Left ventricle myocardium inferior (tissue), 1 donor: ENCODE results near the gene RARB. TPM values are rescaled to one million over a fixed set of nuclear protein-coding genes. Genes with fewer than 3 reads are reported as not detected.
A peak's percentile ranks its signal among the peaks of the same experiment; 100 is the strongest.

Experiments
- DNase-seq: peaks from one replicate; pipeline ENCODE4 v3.0.0-alpha.2; 2020
- H3K27ac ChIP-seq: fragments of 200-600 bp; replicated peaks from 2 replicates; pipeline ENCODE4 v1.8.0; 2021
- H3K27me3 ChIP-seq: fragments of 200-600 bp; 2 replicates; pipeline ENCODE4 v1.8.0; 2021; ENCODE audit warnings: low read depth
- H3K36me3 ChIP-seq: fragments of 200-600 bp; 2 replicates; pipeline ENCODE4 v1.8.0; 2021
- H3K4me1 ChIP-seq: fragments of 200-600 bp; 2 replicates; pipeline ENCODE4 v1.8.0; 2021
- H3K4me3 ChIP-seq: fragments of 200-600 bp; 2 replicates; pipeline ENCODE4 v1.8.0; 2021; ENCODE audit warnings: mild to moderate bottlenecking, moderate library complexity
- H3K9me3 ChIP-seq: fragments of 200-600 bp; replicated peaks from 2 replicates; pipeline ENCODE4 v1.8.0; 2021
- CTCF ChIP-seq: fragments of 200-600 bp; IDR thresholded peaks from 2 replicates; pipeline ENCODE4 v1.8.0; 2021; ENCODE audit warnings: antibody characterized with exemption, mild to moderate bottlenecking, borderline replicate concordance
- intact Hi-C: fragments of 100-400 bp; cut with micrococcal nuclease; formaldehyde crosslinking; loops from one replicate; pipeline ENCODE4 v1.11.0; 2022
- total RNA-seq: library from RNA; stranded (reverse); fragmentation: NEBNext Ultra II Directional; extraction: Animal tissue kit (Norgen Biotek cat#: 25700); gene quantifications from one replicate; pipeline ENCODE4 v1.2.1, GENCODE V29; 2021
- donor health status: DM: no; HTN: yes; CAD: no; lungs with severe emphysema.

RARB gene
- total RNA-seq, 1 donor from 2014 or later = 15.6 TPM

GRCh38 chr3:25385807-25386460 lies 42.1 kb upstream of the RARB start:
- intact Hi-C loops = no loop called here
- Histone ChIP-seq H3K9me3 (peaks cover under 1% of the 10 kb centered on the region), H3K27me3 (no peaks in the 10 kb centered on the region), H3K27ac (peak overlapping the region; percentile 72), H3K4me1 (peaks cover 23% of the 10 kb centered on the region), H3K36me3 (no peaks in the 10 kb centered on the region), H3K4me3 (peak overlapping the region; percentile 25)
- no peak for TF ChIP-seq CTCF
- DNase-seq = no peak

- no peak for DNase-seq
- peaks cover 20% of the 10 kb centered on the region for H3K4me1 ChIP-seq
- no peak for TF ChIP-seq CTCF
- intact Hi-C loops = no loop called here
- no peak overlapping the region for H3K4me3 ChIP-seq
- peak overlapping the region; percentile 72 for H3K27ac ChIP-seq
- no peaks in the 10 kb centered on the region for H3K36me3 ChIP-seq
- peaks cover 9% of the 10 kb centered on the region for H3K9me3 ChIP-seq
- no peaks in the 10 kb centered on the region for H3K27me3 ChIP-seq
These were observed 41.3 kb upstream of the RARB start for GRCh38 chr3:25386686-25387255.

- Histone ChIP-seq H3K4me3 (no peak overlapping the region), H3K9me3 (peaks cover 21% of the 10 kb centered on the region), H3K27ac (no peak overlapping the region), H3K4me1 (peaks cover 14% of the 10 kb centered on the region), H3K27me3 (no peaks in the 10 kb centered on the region), H3K36me3 (no peaks in the 10 kb centered on the region)
- no peak for TF ChIP-seq CTCF
- intact Hi-C loops = no loop called here
- DNase-seq = no peak
These were observed 37.5 kb upstream of the RARB start for GRCh38 chr3:25390605-25391004.

GRCh38 chr3:25396251-25396650 lies 31.8 kb upstream of the RARB start:
- intact Hi-C loops = no loop called here
- H3K9me3 ChIP-seq = peaks cover 17% of the 10 kb centered on the region
- no peak for DNase-seq
- H3K36me3 ChIP-seq = no peaks in the 10 kb centered on the region
- TF ChIP-seq CTCF = no peak
- no peak overlapping the region for H3K27ac ChIP-seq
- no peaks in the 10 kb centered on the region for H3K4me1 ChIP-seq
- H3K4me3 ChIP-seq = no peak overlapping the region
- H3K27me3 ChIP-seq = no peaks in the 10 kb centered on the region

GRCh38 chr3:25396686-25397085 lies 31.4 kb upstream of the RARB start:
- intact Hi-C loops = no loop called here
- no peaks in the 10 kb centered on the region for H3K4me1 ChIP-seq
- no peak overlapping the region for H3K27ac ChIP-seq
- H3K27me3 ChIP-seq = no peaks in the 10 kb centered on the region
- DNase-seq = no peak
- TF ChIP-seq CTCF = no peak
- no peaks in the 10 kb centered on the region for H3K36me3 ChIP-seq
- no peak overlapping the region for H3K4me3 ChIP-seq
- peaks cover 13% of the 10 kb centered on the region for H3K9me3 ChIP-seq
